ENCODE measurements around the gene HERC4. TPM values are rescaled to one million over a fixed set of nuclear protein-coding genes. Genes with fewer than 3 reads are reported as not detected.

Gene HERC4
- total and polyA plus RNA-seq, 2 donors (not counting 3 experiments of a cell fraction or from before 2014, with no cell fraction given): 10.6 to 73.7 TPM

DNA sequence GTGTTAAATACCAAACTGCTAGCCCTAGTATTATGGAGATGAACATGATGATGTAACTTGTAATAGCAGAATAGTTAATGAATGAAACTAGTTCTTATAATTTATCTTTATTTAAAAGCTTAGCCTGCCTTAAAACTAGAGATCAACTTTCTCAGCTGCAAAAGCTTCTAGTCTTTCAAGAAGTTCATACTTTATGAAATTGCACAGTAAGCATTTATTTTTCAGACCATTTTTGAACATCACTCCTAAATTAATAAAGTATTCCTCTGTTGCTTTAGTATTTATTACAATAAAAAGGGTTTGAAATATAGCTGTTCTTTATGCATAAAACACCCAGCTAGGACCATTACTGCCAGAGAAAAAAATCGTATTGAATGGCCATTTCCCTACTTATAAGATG, 157.4 kb downstream of the HERC4 start:
- H3K4me2 ChIP-seq (ENCODE audit: insufficient read depth, low read length): no peak overlapping the region
- no peaks in the 10 kb centered on the region for H3K9me1 ChIP-seq (replicated peaks; ENCODE audit: control insufficient read depth, extremely low read depth, insufficient read depth, low read length)
- H3K36me3 ChIP-seq (ENCODE audit: control insufficient read depth in 2 of 2, extremely low read depth in 1 of 2, insufficient read depth in 2 of 2, low read length in 2 of 2): peaks cover 5 to 21% of the 10 kb centered on the region in 2 experiments
- no peaks in the 10 kb centered on the region for H3K4me1 ChIP-seq (ENCODE audit: control insufficient read depth, extremely low read depth, insufficient read depth, low read length)
- no TSS peak for BruUV-seq (replicated peaks)
- no peak overlapping the region for H2AFZ ChIP-seq (ENCODE audit: low read depth, low read length)
- H3K27me3 ChIP-seq (ENCODE audit: control insufficient read depth in 2 of 2, insufficient read depth in 2 of 2, low read length in 2 of 2): no peaks in the 10 kb centered on the region
- H4K20me1 ChIP-seq (replicated peaks; ENCODE audit: control insufficient read depth, extremely low read depth, insufficient read depth, low read length): no peaks in the 10 kb centered on the region
- ChIA-PET POLR2A (no interaction called here), CTCF (interaction anchor here (0.9 kb wide), 1 partner anchor 9 kb away, joined by 4 read pairs; no protein-coding TSS in a partner anchor)
- H3K4me3 ChIP-seq (replicated peaks in 1 of 3; ENCODE audit: insufficient read depth in 1 of 3, low read depth in 1 of 3, low read length in 3 of 3): no peak overlapping the region
- no peak overlapping the region for H3K27ac ChIP-seq (ENCODE audit: insufficient read depth, low read depth, low read length)
- H3K9me3 ChIP-seq (replicated peaks; ENCODE audit: control insufficient read depth, insufficient read depth, low read length): no peaks in the 10 kb centered on the region
- FAIRE-seq (no peak), DNase-seq (ENCODE audit: low read depth, low spot score) (no peak)
- no peaks in the 10 kb centered on the region for H3K79me2 ChIP-seq (ENCODE audit: control insufficient read depth, insufficient read depth, low read length)
- dilution Hi-C loops (cut with MboI; ENCODE audit: extremely low pct_ligation_motif_present, low sequenced_read_pairs) (loop anchor here (25.0 kb wide), 1 partner anchor 120 kb away; no protein-coding TSS in a partner anchor), intact Hi-C loops (cut with micrococcal nuclease) (no loop called here)
- H3K9ac ChIP-seq (replicated peaks; ENCODE audit: extremely low read depth, insufficient read depth, low read length): no peak overlapping the region
- TF ChIP-seq, protein P1, sequence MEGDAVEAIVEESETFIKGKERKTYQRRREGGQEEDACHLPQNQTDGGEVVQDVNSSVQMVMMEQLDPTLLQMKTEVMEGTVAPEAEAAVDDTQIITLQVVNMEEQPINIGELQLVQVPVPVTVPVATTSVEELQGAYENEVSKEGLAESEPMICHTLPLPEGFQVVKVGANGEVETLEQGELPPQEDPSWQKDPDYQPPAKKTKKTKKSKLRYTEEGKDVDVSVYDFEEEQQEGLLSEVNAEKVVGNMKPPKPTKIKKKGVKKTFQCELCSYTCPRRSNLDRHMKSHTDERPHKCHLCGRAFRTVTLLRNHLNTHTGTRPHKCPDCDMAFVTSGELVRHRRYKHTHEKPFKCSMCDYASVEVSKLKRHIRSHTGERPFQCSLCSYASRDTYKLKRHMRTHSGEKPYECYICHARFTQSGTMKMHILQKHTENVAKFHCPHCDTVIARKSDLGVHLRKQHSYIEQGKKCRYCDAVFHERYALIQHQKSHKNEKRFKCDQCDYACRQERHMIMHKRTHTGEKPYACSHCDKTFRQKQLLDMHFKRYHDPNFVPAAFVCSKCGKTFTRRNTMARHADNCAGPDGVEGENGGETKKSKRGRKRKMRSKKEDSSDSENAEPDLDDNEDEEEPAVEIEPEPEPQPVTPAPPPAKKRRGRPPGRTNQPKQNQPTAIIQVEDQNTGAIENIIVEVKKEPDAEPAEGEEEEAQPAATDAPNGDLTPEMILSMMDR (IDR thresholded peaks at IDR 0.05; ENCODE audit: extremely low read depth in 1 of 2, insufficient read depth in 1 of 2, low read depth in 1 of 2, low read length in 2 of 2): no peak
- TF ChIP-seq EZH2 (IDR thresholded peaks at IDR 0.05; ENCODE audit: borderline replicate concordance, low read depth, low read length, severe bottlenecking) (no peak), MAX (IDR thresholded peaks at IDR 0.05; ENCODE audit: insufficient read depth, insufficient read length) (no peak), JUN (IDR thresholded peaks at IDR 0.05; ENCODE audit: borderline replicate concordance, insufficient read depth, insufficient read length, low read depth) (no peak), POLR2AphosphoS5 (IDR thresholded peaks at IDR 0.05; ENCODE audit: insufficient read depth, low read depth, low read length) (no peak), FOS (IDR thresholded peaks at IDR 0.05; ENCODE audit: borderline replicate concordance, insufficient read depth, low read length) (no peak), GATA2 (IDR thresholded peaks at IDR 0.05; ENCODE audit: insufficient read depth, insufficient read length, low read depth, low read length) (no peak), MYC (IDR thresholded peaks at IDR 0.05; ENCODE audit: low read depth, low read length) (no peak), POLR2A (IDR thresholded peaks at IDR 0.05; ENCODE audit: low read depth, low read length) (no peak)

All from endothelial cell of umbilical vein (primary cell).